OCI-LY7 (cell line): ENCODE data around the gene USO1.

Source experiments
- EZH2phosphoT487 ChIP-seq: fragments of 200-600 bp; sonication (generic); IDR thresholded peaks from 2 replicates; pipeline ENCODE4 v1.6.1; 2018; ENCODE audit warnings: low read depth, borderline replicate concordance, mild to moderate bottlenecking, mixed run types, antibody characterized with exemption, low read length, moderate library complexity, mixed read lengths
- TF ChIP-seq, protein P1 (sequence below): fragments of 200-600 bp; sonication (generic); conservative IDR thresholded peaks from 2 replicates; pipeline ENCODE4 v1.5.1; 2014; ENCODE audit warnings: mild to moderate bottlenecking, antibody characterized with exemption, low read length, moderate library complexity, mixed read lengths

DNA sequence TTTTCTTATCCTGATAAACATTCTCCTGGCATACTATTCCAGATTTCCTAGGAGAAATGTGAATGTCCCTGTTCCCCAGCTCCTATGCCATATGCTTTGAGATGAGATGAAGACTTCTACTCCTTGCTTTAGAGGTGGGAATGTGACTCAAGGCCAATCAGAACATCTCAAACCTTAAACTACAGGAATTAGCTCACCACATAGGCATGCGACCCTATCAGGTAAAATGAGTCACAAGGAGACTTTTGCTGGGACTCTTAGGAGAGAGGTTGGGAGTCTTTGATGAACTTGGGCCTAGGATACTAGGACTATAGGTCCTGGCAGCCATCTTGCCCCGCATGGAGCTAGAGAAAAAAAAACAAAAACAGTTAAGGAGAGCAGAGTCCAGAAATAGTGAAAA is 5.8 kb upstream of the USO1 start:
- TF ChIP-seq, protein P1, sequence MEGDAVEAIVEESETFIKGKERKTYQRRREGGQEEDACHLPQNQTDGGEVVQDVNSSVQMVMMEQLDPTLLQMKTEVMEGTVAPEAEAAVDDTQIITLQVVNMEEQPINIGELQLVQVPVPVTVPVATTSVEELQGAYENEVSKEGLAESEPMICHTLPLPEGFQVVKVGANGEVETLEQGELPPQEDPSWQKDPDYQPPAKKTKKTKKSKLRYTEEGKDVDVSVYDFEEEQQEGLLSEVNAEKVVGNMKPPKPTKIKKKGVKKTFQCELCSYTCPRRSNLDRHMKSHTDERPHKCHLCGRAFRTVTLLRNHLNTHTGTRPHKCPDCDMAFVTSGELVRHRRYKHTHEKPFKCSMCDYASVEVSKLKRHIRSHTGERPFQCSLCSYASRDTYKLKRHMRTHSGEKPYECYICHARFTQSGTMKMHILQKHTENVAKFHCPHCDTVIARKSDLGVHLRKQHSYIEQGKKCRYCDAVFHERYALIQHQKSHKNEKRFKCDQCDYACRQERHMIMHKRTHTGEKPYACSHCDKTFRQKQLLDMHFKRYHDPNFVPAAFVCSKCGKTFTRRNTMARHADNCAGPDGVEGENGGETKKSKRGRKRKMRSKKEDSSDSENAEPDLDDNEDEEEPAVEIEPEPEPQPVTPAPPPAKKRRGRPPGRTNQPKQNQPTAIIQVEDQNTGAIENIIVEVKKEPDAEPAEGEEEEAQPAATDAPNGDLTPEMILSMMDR, result no peak
- no peak for TF ChIP-seq EZH2phosphoT487
